Measurements from ENCODE around the gene TOR4A. TPM values are rescaled to one million over a fixed set of nuclear protein-coding genes. Genes with fewer than 3 reads are reported as not detected.

The TOR4A gene
- total and polyA plus RNA-seq, 10 of the 15 experiments (the other 5 are each of a cell fraction or from before 2014, with no cell fraction given) = 2.0 to 19.9 (median 3.7) TPM

- ATAC-seq = no peak
- Histone ChIP-seq H3K79me2 (ENCODE audit: control insufficient read depth, insufficient read depth, low read length) (no peaks in the 10 kb centered on the region), H3K36me3 (ENCODE audit: control insufficient read depth in 2 of 2, insufficient read depth in 2 of 2, low read length in 1 of 2) (no peaks in the 10 kb centered on the region), H3K4me1 (ENCODE audit: control insufficient read depth, insufficient read depth, low read length) (peaks cover 10% of the 10 kb centered on the region), H3K9me3 (replicated peaks; ENCODE audit: control insufficient read depth, insufficient read depth, low read length) (no peaks in the 10 kb centered on the region; the same call in none of the 3 replicates), H2AFZ (ENCODE audit: control insufficient read depth, low read depth, low read length) (no peak overlapping the region), H3K4me2 (ENCODE audit: control insufficient read depth, insufficient read depth) (no peak overlapping the region), H3K27ac (ENCODE audit: control insufficient read depth, insufficient read depth) (no peak overlapping the region), H3K9ac (ENCODE audit: control insufficient read depth, insufficient read depth, low read length) (no peak overlapping the region), H3K4me3 (no peak overlapping the region), H4K20me1 (ENCODE audit: control insufficient read depth, insufficient read depth) (no peaks in the 10 kb centered on the region), H3K27me3 (replicated peaks in 1 of 2; ENCODE audit: control insufficient read depth in 2 of 2, insufficient read depth in 2 of 2, low read length in 1 of 2) (no peaks in the 10 kb centered on the region)
- DNase-seq (ENCODE audit: low read depth, low spot score) = no peak
- in situ Hi-C loops (cut with MboI) (no loop called here), intact Hi-C loops (cut with micrococcal nuclease; ENCODE audit: unreplicated experiment) (no loop called here)
- BruUV-seq (replicated peaks) = no TSS peak
- SMC1A ChIA-PET (ENCODE audit: uncharacterized antibody, unreplicated experiment) = no interaction called here
- CTCF ChIA-PET = no interaction called here
- FAIRE-seq = no peak
- WGBS (ENCODE audit: insufficient coverage, insufficient replicate concordance, low lambda C conversion rate, missing lambda C conversion rate) = 81% methylated on average over 23 of the region's 37 CpGs
- RAD21 ChIA-PET (ENCODE audit: unreplicated experiment) = no interaction called here
- POLR2A ChIA-PET = interaction anchor here (1.2 kb wide), 1 partner anchor 7 kb away, joined by 4 read pairs; no protein-coding TSS in a partner anchor
- TF ChIP-seq E2F4 (IDR thresholded peaks at IDR 0.05; ENCODE audit: low read depth, low read length) (no peak), E4F1 (IDR thresholded peaks at IDR 0.05; ENCODE audit: borderline replicate concordance, partially characterized antibody) (no peak), STAT1 (conservative IDR thresholded peaks at IDR 0.05) (no peak), NR2F1 (conservative IDR thresholded peaks at IDR 0.05) (no peak), SMARCA5 (IDR thresholded peaks at IDR 0.05) (no peak), USF2 (IDR thresholded peaks at IDR 0.05; ENCODE audit: borderline replicate concordance, low read depth, low read length) (no peak), SMAD1 (IDR thresholded peaks at IDR 0.05; ENCODE audit: low read depth, partially characterized antibody) (no peak), IKZF1 (conservative IDR thresholded peaks at IDR 0.05) (no peak), CBX5 (IDR thresholded peaks at IDR 0.05; ENCODE audit: low read depth) (no peak), BMI1 (IDR thresholded peaks at IDR 0.05; ENCODE audit: borderline replicate concordance) (no peak), MTA2 (IDR thresholded peaks at IDR 0.05; ENCODE audit: low read depth) (no peak), POLR2A (IDR thresholded peaks at IDR 0.05; ENCODE audit: low read depth, low read length) (no peak), JUND (IDR thresholded peaks at IDR 0.05; ENCODE audit: low read depth, low read length) (no peak)
- TF ChIP-seq, protein P1, sequence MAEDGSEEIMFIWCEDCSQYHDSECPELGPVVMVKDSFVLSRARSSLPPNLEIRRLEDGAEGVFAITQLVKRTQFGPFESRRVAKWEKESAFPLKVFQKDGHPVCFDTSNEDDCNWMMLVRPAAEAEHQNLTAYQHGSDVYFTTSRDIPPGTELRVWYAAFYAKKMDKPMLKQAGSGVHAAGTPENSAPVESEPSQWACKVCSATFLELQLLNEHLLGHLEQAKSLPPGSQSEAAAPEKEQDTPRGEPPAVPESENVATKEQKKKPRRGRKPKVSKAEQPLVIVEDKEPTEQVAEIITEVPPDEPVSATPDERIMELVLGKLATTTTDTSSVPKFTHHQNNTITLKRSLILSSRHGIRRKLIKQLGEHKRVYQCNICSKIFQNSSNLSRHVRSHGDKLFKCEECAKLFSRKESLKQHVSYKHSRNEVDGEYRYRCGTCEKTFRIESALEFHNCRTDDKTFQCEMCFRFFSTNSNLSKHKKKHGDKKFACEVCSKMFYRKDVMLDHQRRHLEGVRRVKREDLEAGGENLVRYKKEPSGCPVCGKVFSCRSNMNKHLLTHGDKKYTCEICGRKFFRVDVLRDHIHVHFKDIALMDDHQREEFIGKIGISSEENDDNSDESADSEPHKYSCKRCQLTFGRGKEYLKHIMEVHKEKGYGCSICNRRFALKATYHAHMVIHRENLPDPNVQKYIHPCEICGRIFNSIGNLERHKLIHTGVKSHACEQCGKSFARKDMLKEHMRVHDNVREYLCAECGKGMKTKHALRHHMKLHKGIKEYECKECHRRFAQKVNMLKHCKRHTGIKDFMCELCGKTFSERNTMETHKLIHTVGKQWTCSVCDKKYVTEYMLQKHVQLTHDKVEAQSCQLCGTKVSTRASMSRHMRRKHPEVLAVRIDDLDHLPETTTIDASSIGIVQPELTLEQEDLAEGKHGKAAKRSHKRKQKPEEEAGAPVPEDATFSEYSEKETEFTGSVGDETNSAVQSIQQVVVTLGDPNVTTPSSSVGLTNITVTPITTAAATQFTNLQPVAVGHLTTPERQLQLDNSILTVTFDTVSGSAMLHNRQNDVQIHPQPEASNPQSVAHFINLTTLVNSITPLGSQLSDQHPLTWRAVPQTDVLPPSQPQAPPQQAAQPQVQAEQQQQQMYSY (CRISPR knock-in tag; IDR thresholded peaks at IDR 0.05) = no peak
- TF ChIP-seq, protein P2, sequence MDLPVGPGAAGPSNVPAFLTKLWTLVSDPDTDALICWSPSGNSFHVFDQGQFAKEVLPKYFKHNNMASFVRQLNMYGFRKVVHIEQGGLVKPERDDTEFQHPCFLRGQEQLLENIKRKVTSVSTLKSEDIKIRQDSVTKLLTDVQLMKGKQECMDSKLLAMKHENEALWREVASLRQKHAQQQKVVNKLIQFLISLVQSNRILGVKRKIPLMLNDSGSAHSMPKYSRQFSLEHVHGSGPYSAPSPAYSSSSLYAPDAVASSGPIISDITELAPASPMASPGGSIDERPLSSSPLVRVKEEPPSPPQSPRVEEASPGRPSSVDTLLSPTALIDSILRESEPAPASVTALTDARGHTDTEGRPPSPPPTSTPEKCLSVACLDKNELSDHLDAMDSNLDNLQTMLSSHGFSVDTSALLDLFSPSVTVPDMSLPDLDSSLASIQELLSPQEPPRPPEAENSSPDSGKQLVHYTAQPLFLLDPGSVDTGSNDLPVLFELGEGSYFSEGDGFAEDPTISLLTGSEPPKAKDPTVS (IDR thresholded peaks at IDR 0.05; ENCODE audit: low read depth, low read length) = no peak
These were observed 46.2 kb downstream of the TOR4A start for GRCh38 chr9:137323531-137324331.

All from GM12878 (cell line).